ENCODE results near the gene GID8.

- TF ChIP-seq, protein P1, sequence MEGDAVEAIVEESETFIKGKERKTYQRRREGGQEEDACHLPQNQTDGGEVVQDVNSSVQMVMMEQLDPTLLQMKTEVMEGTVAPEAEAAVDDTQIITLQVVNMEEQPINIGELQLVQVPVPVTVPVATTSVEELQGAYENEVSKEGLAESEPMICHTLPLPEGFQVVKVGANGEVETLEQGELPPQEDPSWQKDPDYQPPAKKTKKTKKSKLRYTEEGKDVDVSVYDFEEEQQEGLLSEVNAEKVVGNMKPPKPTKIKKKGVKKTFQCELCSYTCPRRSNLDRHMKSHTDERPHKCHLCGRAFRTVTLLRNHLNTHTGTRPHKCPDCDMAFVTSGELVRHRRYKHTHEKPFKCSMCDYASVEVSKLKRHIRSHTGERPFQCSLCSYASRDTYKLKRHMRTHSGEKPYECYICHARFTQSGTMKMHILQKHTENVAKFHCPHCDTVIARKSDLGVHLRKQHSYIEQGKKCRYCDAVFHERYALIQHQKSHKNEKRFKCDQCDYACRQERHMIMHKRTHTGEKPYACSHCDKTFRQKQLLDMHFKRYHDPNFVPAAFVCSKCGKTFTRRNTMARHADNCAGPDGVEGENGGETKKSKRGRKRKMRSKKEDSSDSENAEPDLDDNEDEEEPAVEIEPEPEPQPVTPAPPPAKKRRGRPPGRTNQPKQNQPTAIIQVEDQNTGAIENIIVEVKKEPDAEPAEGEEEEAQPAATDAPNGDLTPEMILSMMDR (IDR thresholded peaks at IDR 0.05; ENCODE audit: low read depth, low read length, poor library complexity, severe bottlenecking): no peak
- TF ChIP-seq EZH2phosphoT487 (IDR thresholded peaks at IDR 0.05; ENCODE audit: borderline replicate concordance, low read length): no peak
These were observed 12.8 kb downstream of the GID8 start for GRCh38 chr20:62950741-62951140.
